Measurements from ENCODE around the gene AFF4.

DNA sequence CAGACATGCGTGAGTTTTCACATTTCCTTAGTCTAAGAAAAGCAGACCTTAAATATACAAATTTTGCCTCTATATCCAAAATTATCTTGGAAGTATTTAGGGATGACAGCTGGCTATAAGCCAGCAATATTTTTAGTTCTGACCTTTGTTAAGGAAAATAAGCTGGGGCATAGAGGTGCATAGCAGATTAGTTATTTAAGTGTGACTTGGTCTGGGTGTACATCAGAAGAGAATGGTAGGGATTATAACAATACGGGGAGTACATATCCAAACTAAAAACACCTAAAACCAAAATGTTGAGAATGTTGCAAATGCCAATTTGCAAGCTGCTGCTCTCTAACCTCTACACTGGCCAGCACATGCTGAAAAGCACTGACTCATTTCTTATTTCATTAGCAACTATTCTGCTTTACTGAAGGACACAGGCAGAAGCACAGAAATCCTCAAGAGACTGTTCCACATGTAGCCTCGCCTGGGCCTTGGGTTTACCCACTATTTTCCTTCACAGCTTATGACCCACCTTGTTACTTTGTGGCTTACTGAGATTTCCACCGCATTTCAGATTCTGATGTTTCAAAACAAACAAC lies 67.6 kb downstream of the AFF4 start:
- TF ChIP-seq POLR2A (IDR thresholded peaks at IDR 0.05) = no peak
- TF ChIP-seq, protein P1, sequence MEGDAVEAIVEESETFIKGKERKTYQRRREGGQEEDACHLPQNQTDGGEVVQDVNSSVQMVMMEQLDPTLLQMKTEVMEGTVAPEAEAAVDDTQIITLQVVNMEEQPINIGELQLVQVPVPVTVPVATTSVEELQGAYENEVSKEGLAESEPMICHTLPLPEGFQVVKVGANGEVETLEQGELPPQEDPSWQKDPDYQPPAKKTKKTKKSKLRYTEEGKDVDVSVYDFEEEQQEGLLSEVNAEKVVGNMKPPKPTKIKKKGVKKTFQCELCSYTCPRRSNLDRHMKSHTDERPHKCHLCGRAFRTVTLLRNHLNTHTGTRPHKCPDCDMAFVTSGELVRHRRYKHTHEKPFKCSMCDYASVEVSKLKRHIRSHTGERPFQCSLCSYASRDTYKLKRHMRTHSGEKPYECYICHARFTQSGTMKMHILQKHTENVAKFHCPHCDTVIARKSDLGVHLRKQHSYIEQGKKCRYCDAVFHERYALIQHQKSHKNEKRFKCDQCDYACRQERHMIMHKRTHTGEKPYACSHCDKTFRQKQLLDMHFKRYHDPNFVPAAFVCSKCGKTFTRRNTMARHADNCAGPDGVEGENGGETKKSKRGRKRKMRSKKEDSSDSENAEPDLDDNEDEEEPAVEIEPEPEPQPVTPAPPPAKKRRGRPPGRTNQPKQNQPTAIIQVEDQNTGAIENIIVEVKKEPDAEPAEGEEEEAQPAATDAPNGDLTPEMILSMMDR (IDR thresholded peaks at IDR 0.05) = no peak
